K562 (cell line): Measurements from ENCODE around the gene PDE11A. TPM values are rescaled to one million over a fixed set of nuclear protein-coding genes. Genes with fewer than 3 reads are reported as not detected.

Experiments
- AFF1 ChIP-seq, 2 experiments: fragments of 450-650 bp; IDR thresholded peaks; 2 replicates each; pipeline ENCODE4 v1.6.1; 2018; ENCODE audit warnings: mild to moderate bottlenecking in 2 of 2, low read depth in 1 of 2; ENCODE audit not compliant: partially characterized antibody in 2 of 2
- ARNT ChIP-seq, 2 experiments: fragments of 450-650 bp; IDR thresholded peaks; 2 replicates each; pipeline ENCODE4 v1.6.1; 2016; ENCODE audit warnings: mild to moderate bottlenecking in 1 of 2
- BCL6 ChIP-seq: fragments of 250-450 bp; sonication (Bioruptor Pico); IDR thresholded peaks from 2 replicates; pipeline ENCODE4 v1.4.0; 2020
- CAMTA2 ChIP-seq: fragments of 250-450 bp; sonication (Bioruptor Pico); conservative IDR thresholded peaks from 2 replicates; pipeline ENCODE4 v1.5.1; 2022
- E2F6 ChIP-seq, 2 experiments: IDR thresholded peaks; 2 replicates each; pipeline ENCODE4 v1.6.1; 2011; ENCODE audit warnings: borderline replicate concordance in 1 of 2, control low read depth in 1 of 2, low read depth in 1 of 2, low read length in 1 of 2, mild to moderate bottlenecking in 1 of 2, mixed read lengths in 1 of 2, moderate library complexity in 1 of 2; ENCODE audit not compliant: insufficient read depth in 1 of 2, insufficient read length in 1 of 2, poor library complexity in 1 of 2, severe bottlenecking in 1 of 2; ENCODE audit errors: extremely low read depth in 1 of 2
- GABPA ChIP-seq: fragments of 200-800 bp; sonication (Bioruptor generic); conservative IDR thresholded peaks from 2 replicates; pipeline ENCODE4 v1.6.1; 2016; ENCODE audit warnings: low read depth, missing genetic modification characterization, missing compliant biosample characterization
- HCFC1 ChIP-seq: IDR thresholded peaks from 2 replicates; pipeline ENCODE4 v1.6.1; 2012; ENCODE audit warnings: low read depth, low read length, improper control_type of control experiment
- HOXB6 ChIP-seq: fragments of 250-450 bp; sonication (Bioruptor Pico); IDR thresholded peaks from 2 replicates; pipeline ENCODE4 v1.5.1; 2022; ENCODE audit warnings: mild to moderate bottlenecking, borderline replicate concordance
- HSF4 ChIP-seq: fragments of 250-450 bp; sonication (Bioruptor Pico); IDR thresholded peaks from 2 replicates; pipeline ENCODE4 v2.1.2; 2022; ENCODE audit warnings: mild to moderate bottlenecking, moderate library complexity, borderline replicate concordance
- JUN ChIP-seq, 2 experiments: sonication (generic) in 1 of 2; formaldehyde crosslinking in 1 of 2; IDR thresholded peaks; 2 replicates each; pipeline versions ENCODE4 v1.6.1 to v1.8.0; 2012 to 2022; ENCODE audit warnings: borderline replicate concordance in 2 of 2, mild to moderate bottlenecking in 2 of 2, improper control_type of control experiment in 1 of 2, low read depth in 1 of 2, low read length in 1 of 2, missing genetic modification reagents in 1 of 2
- JUNB ChIP-seq: fragments of 450-650 bp; formaldehyde crosslinking; conservative IDR thresholded peaks from 2 replicates; pipeline ENCODE4 v1.4.0; 2020; ENCODE audit warnings: mild to moderate bottlenecking
- PHF20 ChIP-seq: fragments of 450-650 bp; IDR thresholded peaks from 2 replicates; pipeline ENCODE4 v1.6.1; 2018; ENCODE audit not compliant: partially characterized antibody
- POU5F1 ChIP-seq: fragments of 150-350 bp; IDR thresholded peaks from 2 replicates; pipeline ENCODE4 v1.6.1; 2014; ENCODE audit warnings: borderline replicate concordance, low read length, low read depth, mild to moderate bottlenecking; ENCODE audit not compliant: partially characterized antibody
- PTBP1 ChIP-seq: fragments of 200-400 bp; formaldehyde crosslinking; IDR thresholded peaks from 2 replicates; pipeline ENCODE4 v1.6.1; 2017; ENCODE audit warnings: low read depth, low read length
- SMARCE1 ChIP-seq: fragments of 450-650 bp; IDR thresholded peaks from 2 replicates; pipeline ENCODE4 v1.7.1; 2016; ENCODE audit warnings: mild to moderate bottlenecking
- TFE3 ChIP-seq: fragments of 450-650 bp; formaldehyde crosslinking; IDR thresholded peaks from 2 replicates; pipeline ENCODE4 v1.4.0; 2020; ENCODE audit warnings: mild to moderate bottlenecking, mixed read lengths
- ZKSCAN1 ChIP-seq: fragments of 150-350 bp; IDR thresholded peaks from 2 replicates; pipeline ENCODE4 v1.6.1; 2016; ENCODE audit warnings: low read depth, low read length
- ZNF124 ChIP-seq: sonication (generic); formaldehyde crosslinking; IDR thresholded peaks from 2 replicates; pipeline ENCODE4 v1.8.1; 2022; ENCODE audit warnings: missing genetic modification reagents
- ZNF41 ChIP-seq: fragments of 250-450 bp; sonication (Bioruptor Pico); conservative IDR thresholded peaks from 2 replicates; pipeline ENCODE4 v1.4.0; 2020; ENCODE audit warnings: mild to moderate bottlenecking
- polyA plus RNA-seq, 8 experiments: library from polyadenylated mRNA; depleted of rRNA in 4 of 8; stranded (reverse) in 5 of 8; unstranded in 3 of 8; fragments of >200 nt; fragmentation: Nextera tagmentation in 2 of 8; fragmentation: Illumina TruSeq in 1 of 8; extraction: Ambion mirVana in 2 of 8; extraction: Trizol in 1 of 8; gene quantifications; 2 replicates each; pipeline versions ENCODE4 v1.2.1 to v1.2.3, GENCODE V29; 2011 to 2014; ENCODE audit warnings: inconsistent platforms in 1 of 8, missing spikeins in 1 of 8
- total RNA-seq, 7 experiments: library from RNA; depleted of rRNA in 6 of 7; stranded (reverse); fragments of >200 nt in 6 of 7; fragmentation: Illumina TruSeq in 2 of 7; extraction: Trizol in 2 of 7; gene quantifications; 2 replicates each; pipeline versions ENCODE4 v1.2.1 to v1.2.3, GENCODE V29; 2011 to 2021; ENCODE audit warnings: low replicate concordance in 1 of 7

Gene PDE11A
- total and polyA plus RNA-seq, 9 of the 15 experiments (the other 6 are each of a cell fraction or from before 2014, with no cell fraction given) = 3.2 to 22.1 (median 5.7) TPM

- TF ChIP-seq PHF20 (peak; percentile 47), JUNB (no peak), AFF1 (IDR thresholded peaks at IDR 0.05; ENCODE audit: low read depth in 1 of 2, partially characterized antibody in 2 of 2) (peak; percentile 9 to 50), PTBP1 (0 out of 2 replicates have a peak, but pooled peaks have one; percentile 27), ZKSCAN1 (0 out of 2 replicates have a peak, but pooled peaks have one; percentile 57), ZNF41 (CRISPR knock-in tag) (no peak), POU5F1 (no peak), TFE3 (CRISPR knock-in tag) (no peak), BCL6 (no peak), ARNT (IDR thresholded peaks at IDR 0.05) (0 out of 4 replicates have a peak, but pooled peaks of 1 of the 2 experiments have one; percentile 19), ZNF124 (CRISPR knock-in tag) (no peak), GABPA (tag) (peak; percentile 81), HOXB6 (CRISPR knock-in tag) (no peak), HSF4 (CRISPR knock-in tag) (no peak), E2F6 (IDR thresholded peaks at IDR 0.05; ENCODE audit: borderline replicate concordance in 1 of 2, extremely low read depth in 1 of 2, insufficient read depth in 1 of 2, insufficient read length in 1 of 2, low read depth in 1 of 2, low read length in 1 of 2, poor library complexity in 1 of 2, severe bottlenecking in 1 of 2) (peak; percentile 20 to 54), CAMTA2 (CRISPR knock-in tag) (no peak), SMARCE1 (0 out of 2 replicates have a peak, but pooled peaks have one; percentile 44), HCFC1 (peak; percentile 17; the same call in 1 of the 2 replicates), JUN (IDR thresholded peaks at IDR 0.05; ENCODE audit: borderline replicate concordance, low read depth, low read length) (0 out of 2 replicates have a peak, but pooled peaks have one; percentile 16), JUN (CRISPR knock-in tag; IDR thresholded peaks at IDR 0.05; ENCODE audit: borderline replicate concordance) (peak; percentile 48; the same call in 1 of the 2 replicates)
Measured at GRCh38 chr2:178072383-178073301, at the start of gene PDE11A (continued).
